Activated CD8-positive, alpha-beta memory T cell treated with anti-CD3 and anti-CD28 coated beads, Interleukin-2, amount 10 ng/mL, durations not matched to agents 7 days and 5 days (primary cell): ENCODE measurements around the gene ANO9. TPM values are rescaled to one million over a fixed set of nuclear protein-coding genes. Genes with fewer than 3 reads are reported as not detected.
A peak's percentile ranks its signal among the peaks of the same experiment; 100 is the strongest.
"Not testable (repeated sequence)": the region's sequence is repeated elsewhere in the genome, so short reads cannot be mapped to it uniquely, and the experiment has no call there.

Source experiments
- ATAC-seq: fragments of 150-1000 bp; cut with Tn5 transposase; one replicate; pipeline ENCODE4 v1.10.0; 2021; ENCODE audit warnings: moderate library complexity
- CTCF ChIA-PET: fragments of 350-600 bp; sonication (Branson Sonifier 250); formaldehyde crosslinking; loops from one replicate; lab custom pipeline; 2021; ENCODE audit warnings: antibody characterized with exemption; lab: Charles Lee
- DNase-seq: peaks from one replicate; pipeline ENCODE4 v3.0.0-alpha.2; 2020
- H3K27ac Mint-ChIP-seq: one replicate; pipeline ENCODE4 v1.8.0; 2021; ENCODE audit warnings: mild to moderate bottlenecking, mixed read lengths
- H3K27me3 Mint-ChIP-seq: one replicate; pipeline ENCODE4 v1.8.0; 2021; ENCODE audit warnings: mixed read lengths
- H3K36me3 Mint-ChIP-seq: one replicate; pipeline ENCODE4 v1.8.0; 2021; ENCODE audit warnings: mild to moderate bottlenecking, mixed read lengths
- H3K4me1 Mint-ChIP-seq: one replicate; pipeline ENCODE4 v1.8.0; 2021; ENCODE audit warnings: mixed read lengths
- H3K4me3 Mint-ChIP-seq: one replicate; pipeline ENCODE4 v1.8.0; 2021; ENCODE audit warnings: mild to moderate bottlenecking, moderate library complexity, mixed read lengths
- H3K9me3 Mint-ChIP-seq: one replicate; pipeline ENCODE4 v1.8.0; 2022; ENCODE audit warnings: low read depth, mixed read lengths
- total RNA-seq, 2 experiments: library from RNA; stranded (reverse); gene quantifications; one replicate each; pipeline ENCODE4 v1.2.3, GENCODE V29; 2021

ANO9 gene
- total RNA-seq, 2 experiments from 2014 or later, result 33.0 to 79.4 TPM

GRCh38 chr11:477052-477715 is 35.4 kb upstream of the ANO9 start:
- CTCF ChIA-PET, result interaction anchor here (1.1 to 1.6 kb wide), 2 partner anchors 42 to 80 kb away, joined by 3 to 4 read pairs; no protein-coding TSS in a partner anchor
- no peak overlapping the region for H3K27ac Mint-ChIP-seq
- no peaks in the 10 kb centered on the region for H3K27me3 Mint-ChIP-seq
- peaks cover 2% of the 10 kb centered on the region for H3K4me1 Mint-ChIP-seq
- DNase-seq (no peak), ATAC-seq (no peak)
- H3K4me3 Mint-ChIP-seq, result no peak overlapping the region
- no peaks in the 10 kb centered on the region for H3K9me3 Mint-ChIP-seq
- no peaks in the 10 kb centered on the region for H3K36me3 Mint-ChIP-seq

- H3K4me3 Mint-ChIP-seq, result no peak overlapping the region
- H3K27ac Mint-ChIP-seq, result no peak overlapping the region
- H3K4me1 Mint-ChIP-seq, result peaks cover 2% of the 10 kb centered on the region
- CTCF ChIA-PET, result interaction anchor here (1.1 to 1.6 kb wide), 2 partner anchors 42 to 79 kb away, joined by 3 to 4 read pairs; no protein-coding TSS in a partner anchor
- ATAC-seq (no peak), DNase-seq (no peak)
- H3K36me3 Mint-ChIP-seq, result no peaks in the 10 kb centered on the region
- no peaks in the 10 kb centered on the region for H3K9me3 Mint-ChIP-seq
- H3K27me3 Mint-ChIP-seq, result no peaks in the 10 kb centered on the region
Measured at GRCh38 chr11:476416-476815, 34.6 kb upstream of the ANO9 start.

- no peak overlapping the region for H3K27ac Mint-ChIP-seq
- CTCF ChIA-PET, result interaction anchor here (1.6 kb wide), 1 partner anchor 43 kb away, joined by 4 read pairs; no protein-coding TSS in a partner anchor
Measured at GRCh38 chr11:475941-476340, 34.1 kb upstream of the ANO9 start.

GRCh38 chr11:474914-475506 is 33.2 kb upstream of the ANO9 start:
- DNase-seq, result no peak
- H3K36me3 Mint-ChIP-seq, result no peaks in the 10 kb centered on the region
- CTCF ChIA-PET, result no interaction called here
- no peak overlapping the region for H3K4me3 Mint-ChIP-seq
- no peaks in the 10 kb centered on the region for H3K9me3 Mint-ChIP-seq
- no peak overlapping the region for H3K27ac Mint-ChIP-seq
- H3K27me3 Mint-ChIP-seq, result no peaks in the 10 kb centered on the region
- H3K4me1 Mint-ChIP-seq, result peaks cover 2% of the 10 kb centered on the region
- no peak for ATAC-seq

More at GRCh38 chr11:475941-476340, 34.1 kb upstream of the ANO9 start:
- DNase-seq (no peak), ATAC-seq (no peak)
- Mint-ChIP-seq H3K9me3 (no peaks in the 10 kb centered on the region), H3K4me3 (no peak overlapping the region), H3K36me3 (no peaks in the 10 kb centered on the region), H3K4me1 (peaks cover 2% of the 10 kb centered on the region), H3K27me3 (no peaks in the 10 kb centered on the region)

- Mint-ChIP-seq H3K9me3 (no peaks in the 10 kb centered on the region), H3K4me3 (no peak overlapping the region), H3K27me3 (no peaks in the 10 kb centered on the region), H3K27ac (no peak overlapping the region), H3K4me1 (no peaks in the 10 kb centered on the region), H3K36me3 (no peaks in the 10 kb centered on the region)
- ATAC-seq, result no peak
- CTCF ChIA-PET, result no interaction called here
- no peak for DNase-seq
Measured at GRCh38 chr11:473962-474785, 32.4 kb upstream of the ANO9 start.

- no peaks in the 10 kb centered on the region for H3K36me3 Mint-ChIP-seq
- H3K27ac Mint-ChIP-seq, result no peak overlapping the region
- ATAC-seq (no peak), DNase-seq (no peak)
- H3K4me3 Mint-ChIP-seq, result no peak overlapping the region
- H3K27me3 Mint-ChIP-seq, result no peaks in the 10 kb centered on the region
- no peaks in the 10 kb centered on the region for H3K9me3 Mint-ChIP-seq
- H3K4me1 Mint-ChIP-seq, result no peaks in the 10 kb centered on the region
- CTCF ChIA-PET, result no interaction called here
Measured at GRCh38 chr11:473415-473814, 31.6 kb upstream of the ANO9 start.

GRCh38 chr11:472816-473215 is 31.0 kb upstream of the ANO9 start:
- DNase-seq, result no peak
- no peaks in the 10 kb centered on the region for H3K4me1 Mint-ChIP-seq
- ATAC-seq, result no peak
- no peak overlapping the region for H3K27ac Mint-ChIP-seq
- H3K36me3 Mint-ChIP-seq, result no peaks in the 10 kb centered on the region
- H3K4me3 Mint-ChIP-seq, result no peak overlapping the region
- no peaks in the 10 kb centered on the region for H3K27me3 Mint-ChIP-seq
- no peaks in the 10 kb centered on the region for H3K9me3 Mint-ChIP-seq
- CTCF ChIA-PET, result no interaction called here

GRCh38 chr11:472272-472671 is 30.5 kb upstream of the ANO9 start:
- Mint-ChIP-seq H3K27me3 (no peaks in the 10 kb centered on the region), H3K9me3 (no peaks in the 10 kb centered on the region), H3K27ac (no peak overlapping the region), H3K4me3 (no peak overlapping the region), H3K36me3 (no peaks in the 10 kb centered on the region), H3K4me1 (no peaks in the 10 kb centered on the region)
- DNase-seq (no peak), ATAC-seq (peak; percentile 16)
- CTCF ChIA-PET, result no interaction called here

- Mint-ChIP-seq H3K27me3 (no peaks in the 10 kb centered on the region), H3K36me3 (no peaks in the 10 kb centered on the region), H3K27ac (no peak overlapping the region), H3K4me1 (no peaks in the 10 kb centered on the region), H3K9me3 (no peaks in the 10 kb centered on the region), H3K4me3 (no peak overlapping the region)
- no peak for ATAC-seq
- CTCF ChIA-PET, result no interaction called here
- DNase-seq, result no peak
Measured at GRCh38 chr11:471468-472145, 29.8 kb upstream of the ANO9 start.

GRCh38 chr11:469684-470560 is 28.1 kb upstream of the ANO9 start:
- Mint-ChIP-seq H3K9me3 (no peaks in the 10 kb centered on the region), H3K4me1 (no peaks in the 10 kb centered on the region), H3K4me3 (no peak overlapping the region), H3K27me3 (no peaks in the 10 kb centered on the region), H3K27ac (no peak overlapping the region), H3K36me3 (no peaks in the 10 kb centered on the region)
- CTCF ChIA-PET, result interaction anchor here (0.6 kb wide), 1 partner anchor 11 kb away, joined by 3 read pairs; no protein-coding TSS in a partner anchor
- ATAC-seq (no peak), DNase-seq (no peak)

GRCh38 chr11:469026-469683 is 27.3 kb upstream of the ANO9 start:
- H3K9me3 Mint-ChIP-seq, H3K27me3 Mint-ChIP-seq, ATAC-seq, H3K4me3 Mint-ChIP-seq, H3K27ac Mint-ChIP-seq, H3K36me3 Mint-ChIP-seq, H3K4me1 Mint-ChIP-seq, CTCF ChIA-PET, DNase-seq: not testable (repeated sequence)

- CTCF ChIA-PET, result no interaction called here
- Mint-ChIP-seq H3K4me3 (no peak overlapping the region), H3K36me3 (peaks cover 2% of the 10 kb centered on the region), H3K4me1 (no peaks in the 10 kb centered on the region), H3K9me3 (no peaks in the 10 kb centered on the region), H3K27me3 (no peaks in the 10 kb centered on the region), H3K27ac (no peak overlapping the region)
- ATAC-seq (no peak), DNase-seq (no peak)
Measured at GRCh38 chr11:468493-468892, 26.7 kb upstream of the ANO9 start.
